Measurements from ENCODE around the gene SOX21. TPM values are rescaled to one million over a fixed set of nuclear protein-coding genes. Genes with fewer than 3 reads are reported as not detected.

SOX21 gene
- total RNA-seq, 2 experiments from 2014 or later, result not detected

- Histone ChIP-seq H3K36me3 (ENCODE audit: insufficient read depth, low read length) (no peaks in the 10 kb centered on the region), H3K27ac (ENCODE audit: low read depth in 1 of 2, low read length in 2 of 2) (no peak overlapping the region), H3K4me1 (ENCODE audit: insufficient read depth, low read length) (no peaks in the 10 kb centered on the region), H3K4me3 (ENCODE audit: low read length) (no peak overlapping the region), H3K9me3 (ENCODE audit: control insufficient read depth in 1 of 2, insufficient read depth in 1 of 2, low read length in 2 of 2) (no peaks in the 10 kb centered on the region), H3K27me3 (ENCODE audit: control insufficient read depth in 1 of 2, insufficient read depth in 2 of 2, low read length in 2 of 2) (peaks cover 6 to 8% of the 10 kb centered on the region in 2 experiments)
- no peak for ATAC-seq (ENCODE audit: poor library complexity)
- no peak overlapping the region for H3K27ac Mint-ChIP-seq
- CTCF ChIA-PET, result no interaction called here
- DNase-seq, result no peak
- H3K36me3 Mint-ChIP-seq (ENCODE audit: low read depth), result no peaks in the 10 kb centered on the region
- peaks cover 49% of the 10 kb centered on the region for H3K27me3 Mint-ChIP-seq
- POLR2A ChIA-PET, result no interaction called here
- no peaks in the 10 kb centered on the region for H3K4me1 Mint-ChIP-seq (ENCODE audit: low read depth)
- intact Hi-C loops (cut with DNase I, micrococcal nuclease), result no loop called here
- TF ChIP-seq CTCF (IDR thresholded peaks at IDR 0.05), result no peak
- no peak overlapping the region for H3K4me3 Mint-ChIP-seq
- H3K9me3 Mint-ChIP-seq, result no peaks in the 10 kb centered on the region
Measured at GRCh38 chr13:94682229-94682628, 30.1 kb downstream of the SOX21 start.

GRCh38 chr13:94679614-94680013 lies 32.7 kb downstream of the SOX21 start:
- Mint-ChIP-seq H3K4me3 (no peak overlapping the region), H3K27me3 (peaks cover 55% of the 10 kb centered on the region), H3K4me1 (ENCODE audit: low read depth) (no peaks in the 10 kb centered on the region), H3K36me3 (ENCODE audit: low read depth) (no peaks in the 10 kb centered on the region), H3K27ac (no peak overlapping the region), H3K9me3 (no peaks in the 10 kb centered on the region)
- CTCF ChIA-PET, result no interaction called here
- no peak for TF ChIP-seq CTCF (IDR thresholded peaks at IDR 0.05)
- H3K9me3 ChIP-seq (ENCODE audit: control insufficient read depth in 1 of 2, insufficient read depth in 1 of 2, low read length in 2 of 2), result no peaks in the 10 kb centered on the region
- no peak overlapping the region for H3K27ac ChIP-seq (ENCODE audit: low read depth in 1 of 2, low read length in 2 of 2)
- no peaks in the 10 kb centered on the region for H3K4me1 ChIP-seq (ENCODE audit: insufficient read depth, low read length)
- intact Hi-C loops (cut with DNase I, micrococcal nuclease), result loop anchor here in 1 of 2 experiments (5.0 to 10.0 kb wide), 3 partner anchors 475 to 798 kb away; no protein-coding TSS in a partner anchor
- no peak for DNase-seq
- POLR2A ChIA-PET, result interaction anchor here (1.0 kb wide), 1 partner anchor 689 kb away, joined by 3 read pairs; no protein-coding TSS in a partner anchor
- no peaks in the 10 kb centered on the region for H3K36me3 ChIP-seq (ENCODE audit: insufficient read depth, low read length)
- H3K27me3 ChIP-seq (ENCODE audit: control insufficient read depth in 1 of 2, insufficient read depth in 2 of 2, low read length in 2 of 2), result peaks cover 6 to 8% of the 10 kb centered on the region in 2 experiments
- no peak overlapping the region for H3K4me3 ChIP-seq (ENCODE audit: low read length)
- ATAC-seq (ENCODE audit: poor library complexity), result no peak

- intact Hi-C loops (cut with DNase I, micrococcal nuclease), result loop anchor here in 1 of 2 experiments (5.0 to 10.0 kb wide), 3 partner anchors 476 to 798 kb away; no protein-coding TSS in a partner anchor
- DNase-seq (no peak), ATAC-seq (ENCODE audit: poor library complexity) (no peak)
- no peak overlapping the region for H3K4me3 Mint-ChIP-seq
- Histone ChIP-seq H3K27ac (ENCODE audit: low read depth in 1 of 2, low read length in 2 of 2) (no peak overlapping the region), H3K27me3 (ENCODE audit: control insufficient read depth in 1 of 2, insufficient read depth in 2 of 2, low read length in 2 of 2) (peaks cover 6 to 8% of the 10 kb centered on the region in 2 experiments), H3K9me3 (ENCODE audit: control insufficient read depth in 1 of 2, insufficient read depth in 1 of 2, low read length in 2 of 2) (no peaks in the 10 kb centered on the region), H3K4me3 (ENCODE audit: low read length) (no peak overlapping the region), H3K36me3 (ENCODE audit: insufficient read depth, low read length) (no peaks in the 10 kb centered on the region), H3K4me1 (ENCODE audit: insufficient read depth, low read length) (no peaks in the 10 kb centered on the region)
- TF ChIP-seq CTCF (IDR thresholded peaks at IDR 0.05), result no peak
- H3K27me3 Mint-ChIP-seq, result peaks cover 55% of the 10 kb centered on the region
- CTCF ChIA-PET, result no interaction called here
- POLR2A ChIA-PET, result interaction anchor here (1.0 kb wide), 1 partner anchor 689 kb away, joined by 3 read pairs; no protein-coding TSS in a partner anchor
- H3K27ac Mint-ChIP-seq, result no peak overlapping the region
- no peaks in the 10 kb centered on the region for H3K4me1 Mint-ChIP-seq (ENCODE audit: low read depth)
- no peaks in the 10 kb centered on the region for H3K36me3 Mint-ChIP-seq (ENCODE audit: low read depth)
- H3K9me3 Mint-ChIP-seq, result no peaks in the 10 kb centered on the region
Measured at GRCh38 chr13:94678845-94679244, 33.5 kb downstream of the SOX21 start.
